ENCODE measurements around the gene NCOA7.

GRCh38 chr6:125930765-125931418 is 140.1 kb downstream of the NCOA7 start:
- TF ChIP-seq POLR2A (IDR thresholded peaks at IDR 0.05) = no peak
- TF ChIP-seq CTCF (IDR thresholded peaks at IDR 0.05) = no peak

All from testis (tissue), 2 donors.